Suppressor macrophage treated with lipopolysaccharide for 4 hours (primary cell): ENCODE measurements around the gene CCT6B.
"Not testable (repeated sequence)": the region's sequence is repeated elsewhere in the genome, so short reads cannot be mapped to it uniquely, and the experiment has no call there.

Experiments used
- DNase-seq: peaks from one replicate; pipeline ENCODE4 v3.0.0-alpha.2; 2020

The CCT6B gene

GRCh38 chr17:34980353-34980680, 19.1 kb upstream of the CCT6B start, which contains the start of gene LIG3:
Gene LIG3 (plus strand): TSS chr17:34980512. CDS start chr17:34983006, 2,494 bp downstream.
- peak; percentile 97 for DNase-seq

- DNase-seq: no peak
Observed at GRCh38 chr17:34979650-34980352, 18.5 kb upstream of the CCT6B start.

- DNase-seq: no peak
Observed at GRCh38 chr17:34979153-34979552, 17.9 kb upstream of the CCT6B start.

- no peak for DNase-seq
Observed at GRCh38 chr17:34974794-34975785, 13.8 kb upstream of the CCT6B start.

- no peak for DNase-seq
Observed at GRCh38 chr17:34974179-34974578, 12.9 kb upstream of the CCT6B start.

- DNase-seq: no peak
Observed at GRCh38 chr17:34958438-34958837, 2.8 kb downstream of the CCT6B start.

- DNase-seq: not testable (repeated sequence)
Observed at GRCh38 chr17:34950780-34951179, 10.5 kb downstream of the CCT6B start.

- no peak for DNase-seq
Observed at GRCh38 chr17:34930283-34930682, 31.0 kb downstream of the CCT6B start.

- DNase-seq: no peak
Observed at GRCh38 chr17:34926661-34927060, 34.6 kb downstream of the CCT6B start.

GRCh38 chr17:34920676-34921075, 40.6 kb downstream of the CCT6B start:
- peak; percentile 63 for DNase-seq

- no peak for DNase-seq
Observed at GRCh38 chr17:34917381-34917780, 43.9 kb downstream of the CCT6B start.

GRCh38 chr17:34916120-34916519, 45.1 kb downstream of the CCT6B start:
- no peak for DNase-seq

GRCh38 chr17:34913001-34913400, 48.3 kb downstream of the CCT6B start:
- DNase-seq: no peak

- no peak for DNase-seq
Observed at GRCh38 chr17:34909040-34909439, 52.2 kb downstream of the CCT6B start.

GRCh38 chr17:34902831-34903547, 58.3 kb downstream of the CCT6B start:
- no peak for DNase-seq

- no peak for DNase-seq
Observed at GRCh38 chr17:34899643-34900291, 61.5 kb downstream of the CCT6B start.

- DNase-seq: no peak
Observed at GRCh38 chr17:34895383-34895782, 65.9 kb downstream of the CCT6B start.

GRCh38 chr17:34894964-34895363, 66.3 kb downstream of the CCT6B start:
- DNase-seq: no peak

GRCh38 chr17:34892461-34893249, 68.6 kb downstream of the CCT6B start:
- no peak for DNase-seq

GRCh38 chr17:34886831-34887230, 74.4 kb downstream of the CCT6B start:
- no peak for DNase-seq

GRCh38 chr17:34885076-34885475, 76.2 kb downstream of the CCT6B start:
- no peak for DNase-seq

- no peak for DNase-seq
Observed at GRCh38 chr17:34884597-34884996, 76.7 kb downstream of the CCT6B start.
